Sigmoid colon (tissue), 4 donors: ENCODE data around the gene NYNRIN.
A peak's percentile ranks its signal among the peaks of the same experiment; 100 is the strongest.

ENCODE experiments used
- POLR2A ChIP-seq, 2 donors: fragments of 450-650 bp; IDR thresholded peaks; one replicate each; pipeline ENCODE4 v1.6.1; 2016; ENCODE audit warnings: antibody characterized with exemption in 2 of 2, mild to moderate bottlenecking in 2 of 2, moderate library complexity in 2 of 2
- POLR2AphosphoS5 ChIP-seq, 4 donors: sonication (generic); formaldehyde crosslinking; IDR thresholded peaks; one replicate each; pipeline ENCODE4 v1.6.1; 2017; ENCODE audit warnings: antibody characterized with exemption in 4 of 4
- TF ChIP-seq, protein P1 (sequence below), 4 experiments: fragments of 450-650 bp in 3 of 4; fragments of 200-600 bp in 1 of 4; IDR thresholded peaks; one replicate each; pipeline ENCODE4 v1.5.1; 2016 to 2019; ENCODE audit warnings: antibody characterized with exemption in 4 of 4, mild to moderate bottlenecking in 3 of 4, moderate library complexity in 2 of 4

DNA sequence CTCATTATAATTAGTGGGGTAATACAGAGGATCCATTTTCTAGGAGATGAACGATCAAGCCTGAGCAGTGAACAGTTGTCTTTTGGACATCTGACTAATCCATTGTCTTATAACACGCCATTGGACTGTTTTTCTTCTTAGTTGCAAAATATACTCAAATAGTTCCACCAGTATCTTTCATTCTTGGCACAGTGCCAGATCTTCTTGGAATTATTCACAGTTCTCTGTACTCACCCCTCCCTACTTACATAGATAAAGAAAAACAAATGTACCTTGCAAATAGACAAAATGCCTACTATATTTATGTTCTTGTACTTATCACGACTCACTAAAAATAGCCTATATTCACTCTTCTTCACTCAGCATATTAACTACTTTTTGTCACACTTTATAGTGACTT lies 26.9 kb downstream of the NYNRIN start:
- TF ChIP-seq, protein P1, sequence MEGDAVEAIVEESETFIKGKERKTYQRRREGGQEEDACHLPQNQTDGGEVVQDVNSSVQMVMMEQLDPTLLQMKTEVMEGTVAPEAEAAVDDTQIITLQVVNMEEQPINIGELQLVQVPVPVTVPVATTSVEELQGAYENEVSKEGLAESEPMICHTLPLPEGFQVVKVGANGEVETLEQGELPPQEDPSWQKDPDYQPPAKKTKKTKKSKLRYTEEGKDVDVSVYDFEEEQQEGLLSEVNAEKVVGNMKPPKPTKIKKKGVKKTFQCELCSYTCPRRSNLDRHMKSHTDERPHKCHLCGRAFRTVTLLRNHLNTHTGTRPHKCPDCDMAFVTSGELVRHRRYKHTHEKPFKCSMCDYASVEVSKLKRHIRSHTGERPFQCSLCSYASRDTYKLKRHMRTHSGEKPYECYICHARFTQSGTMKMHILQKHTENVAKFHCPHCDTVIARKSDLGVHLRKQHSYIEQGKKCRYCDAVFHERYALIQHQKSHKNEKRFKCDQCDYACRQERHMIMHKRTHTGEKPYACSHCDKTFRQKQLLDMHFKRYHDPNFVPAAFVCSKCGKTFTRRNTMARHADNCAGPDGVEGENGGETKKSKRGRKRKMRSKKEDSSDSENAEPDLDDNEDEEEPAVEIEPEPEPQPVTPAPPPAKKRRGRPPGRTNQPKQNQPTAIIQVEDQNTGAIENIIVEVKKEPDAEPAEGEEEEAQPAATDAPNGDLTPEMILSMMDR (IDR thresholded peaks at IDR 0.05): no peak
- TF ChIP-seq POLR2A (IDR thresholded peaks at IDR 0.05): no peak
- peak in 1 of 4 donors; percentile 3 for TF ChIP-seq POLR2AphosphoS5 (IDR thresholded peaks at IDR 0.05)
